Ovary (tissue), 9 donors: ENCODE results near the gene GNB2. TPM values are rescaled to one million over a fixed set of nuclear protein-coding genes. Genes with fewer than 3 reads are reported as not detected.
A peak's percentile ranks its signal among the peaks of the same experiment; 100 is the strongest.

ENCODE experiments used
- DNase-seq, 5 donors: peaks; one replicate each; pipeline ENCODE4 v3.0.0-alpha.2; 2019 to 2020
- H3K27ac ChIP-seq, 2 donors: fragments of 200-600 bp; one replicate each; pipeline versions ENCODE4 v1.5.1 to v1.8.0; 2019 to 2022
- H3K27me3 ChIP-seq: fragments of 200-600 bp; one replicate; pipeline ENCODE4 v1.8.0; 2022
- H3K36me3 ChIP-seq: fragments of 200-600 bp; sonication (generic); one replicate; pipeline ENCODE4 v1.5.1; 2019
- H3K4me1 ChIP-seq: one replicate; pipeline ENCODE4 v1.8.1; 2013; ENCODE audit warnings: mild to moderate bottlenecking, moderate library complexity; ENCODE audit not compliant: insufficient read depth
- H3K4me3 ChIP-seq: fragments of 200-600 bp; sonication (generic); one replicate; pipeline ENCODE4 v1.5.1; 2017
- H3K9me3 ChIP-seq, 2 donors: fragments of 200-600 bp in 1 of 2; sonication (generic) in 1 of 2; one replicate each; pipeline versions ENCODE4 v1.5.1 to v1.8.1; 2013 to 2019; ENCODE audit warnings: mild to moderate bottlenecking in 1 of 2, moderate library complexity in 1 of 2
- CTCF ChIP-seq, 3 donors: fragments of 450-650 bp in 2 of 3; fragments of 200-600 bp in 1 of 3; IDR thresholded peaks; one replicate each; pipeline versions ENCODE4 v1.5.1 to v1.8.0; 2016 to 2022; ENCODE audit warnings: antibody characterized with exemption in 3 of 3, mild to moderate bottlenecking in 1 of 3
- EP300 ChIP-seq: sonication (generic); formaldehyde crosslinking; IDR thresholded peaks from one replicate; pipeline ENCODE4 v1.6.1; 2017; ENCODE audit warnings: antibody characterized with exemption
- POLR2A ChIP-seq: fragments of 450-650 bp; IDR thresholded peaks from one replicate; pipeline ENCODE4 v1.6.1; 2017; ENCODE audit warnings: antibody characterized with exemption, mild to moderate bottlenecking, moderate library complexity
- WGBS, 3 donors: extraction: QIAGEN DNeasy Blood & Tissue Kit in 1 of 3; methylation state at CpG; one replicate each; pipeline versions ENCODE4 v1.1.5 to v1.1.7; 2013 to 2017; 5-methylcytosine and 5-hydroxymethylcytosine counted together
- intact Hi-C, 4 donors: fragments of 100-400 bp; cut with DNase I; formaldehyde crosslinking; loops; one replicate each; pipeline versions ENCODE4 v1.11.0 to v1.15.1; 2022 to 2023
- polyA plus RNA-seq, 2 donors: library from polyadenylated mRNA; stranded (reverse); fragments of 200-250 nt in 1 of 2; fragments of 350-450 nt in 1 of 2; fragmentation: Illumina TruSeq in 1 of 2; extraction: RNeasy Lipid Tissue Mini Kit (QIAGEN cat#74804) in 1 of 2; gene quantifications; one replicate each; pipeline ENCODE4 v1.2.3, GENCODE V29; 2013 to 2014
- total RNA-seq, 7 donors: library from RNA; depleted of rRNA in 2 of 7; stranded (reverse); fragments of >200 nt in 2 of 7; fragmentation: NEBNext Ultra II Directional in 3 of 7; extraction: Animal tissue kit (Norgen Biotek cat#: 25700) in 3 of 7; gene quantifications; one replicate each; pipeline versions ENCODE4 v1.1.0 to v1.2.4, GENCODE V29; 2016 to 2023
- donor health status: DM: no; HTN: no; CAD: no; lungs with moderate emphysema.
- donor health status: DM: no; HTN: no; CAD: no.
- donor health status: Bipolar disorder and iron deficiency.
- donor health status: DM: yes; HTN: yes; CAD: no.
- donor health status: DM: no; HTN: no; CAD: no.
- donor health status: DM: yes; HTN: yes; CAD: no.

Gene GNB2
- total and polyA plus RNA-seq, 9 donors, result 18.9 to 281 (median 216) TPM

GRCh38 chr7:100679927-100680575 lies 6.5 kb downstream of the GNB2 start:
- Histone ChIP-seq H3K9me3 (no peaks in the 10 kb centered on the region), H3K36me3 (no peaks in the 10 kb centered on the region), H3K27me3 (no peaks in the 10 kb centered on the region), H3K4me3 (no peak overlapping the region), H3K4me1 (peaks cover 1% of the 10 kb centered on the region), H3K27ac (peak overlapping the region in 1 of 2 donors; percentile 0)
- TF ChIP-seq CTCF (IDR thresholded peaks at IDR 0.05) (no peak), EP300 (no peak), POLR2A (no peak)
- DNase-seq, result peak in 3 of 5 donors; percentile 34 to 70 (median 53)
- 58 to 62% (median 59%) methylated on average over 13 of the region's 13 CpGs for WGBS, 3 donors
- intact Hi-C loops, result loop anchor here in 1 of 4 donors (5.0 kb wide), 3 partner anchors 73 to 198 kb away; partner anchors contain the start of gene NYAP1

GRCh38 chr7:100680576-100681271 lies 7.2 kb downstream of the GNB2 start:
- intact Hi-C loops, result loop anchor here in 1 of 4 donors (5.0 kb wide), 2 partner anchors 98 to 198 kb away; partner anchors contain the start of gene NYAP1
- no peak for TF ChIP-seq EP300
- no peak for TF ChIP-seq CTCF (IDR thresholded peaks at IDR 0.05)
- TF ChIP-seq POLR2A, result no peak
- Histone ChIP-seq H3K27ac (no peak overlapping the region), H3K9me3 (no peaks in the 10 kb centered on the region), H3K27me3 (no peaks in the 10 kb centered on the region), H3K36me3 (no peaks in the 10 kb centered on the region), H3K4me1 (peaks cover 1% of the 10 kb centered on the region), H3K4me3 (no peak overlapping the region)
- DNase-seq, result peak in 3 of 5 donors; percentile 26 to 47 (median 46)
- 79 to 84% (median 82%) methylated on average over 11 to 18 of the region's 18 CpGs for WGBS, 3 donors

- Histone ChIP-seq H3K4me3 (no peak overlapping the region), H3K4me1 (no peaks in the 10 kb centered on the region), H3K27ac (no peak overlapping the region), H3K36me3 (no peaks in the 10 kb centered on the region), H3K27me3 (no peaks in the 10 kb centered on the region), H3K9me3 (no peaks in the 10 kb centered on the region)
- TF ChIP-seq CTCF (IDR thresholded peaks at IDR 0.05), result no peak
- no peak for TF ChIP-seq POLR2A
- TF ChIP-seq EP300, result no peak
- DNase-seq, result peak in 3 of 5 donors; percentile 27 to 42 (median 31)
- intact Hi-C loops, result loop anchor here in 1 of 4 donors (5.0 kb wide), 2 partner anchors 99 to 199 kb away; partner anchors contain the start of gene NYAP1
- WGBS, 3 donors, result 57 to 67% (median 62%) methylated on average over 29 of the region's 29 CpGs
Measured at GRCh38 chr7:100681491-100682227, 8.1 kb downstream of the GNB2 start.

GRCh38 chr7:100682228-100682741 lies 8.7 kb downstream of the GNB2 start:
- TF ChIP-seq CTCF (IDR thresholded peaks at IDR 0.05), result no peak
- no peak for TF ChIP-seq EP300
- no peak for TF ChIP-seq POLR2A
- 57 to 68% (median 58%) methylated on average over 25 of the region's 25 CpGs for WGBS, 3 donors
- intact Hi-C loops, result loop anchor here in 1 of 4 donors (5.0 kb wide), 2 partner anchors 100 to 200 kb away; partner anchors contain the start of gene NYAP1
- H3K4me1 ChIP-seq, result no peaks in the 10 kb centered on the region
- peak in 4 of 5 donors; percentile 28 to 46 (median 38) for DNase-seq
- H3K9me3 ChIP-seq, result no peaks in the 10 kb centered on the region
- no peak overlapping the region for H3K4me3 ChIP-seq
- no peaks in the 10 kb centered on the region for H3K27me3 ChIP-seq
- H3K27ac ChIP-seq, result no peak overlapping the region
- no peaks in the 10 kb centered on the region for H3K36me3 ChIP-seq
